ENCODE data around the gene CPNE5. TPM values are rescaled to one million over a fixed set of nuclear protein-coding genes. Genes with fewer than 3 reads are reported as not detected.

CPNE5 gene
- total RNA-seq, 6 experiments from 2014 or later = 0.12 to 0.84 (median 0.23) TPM

DNA sequence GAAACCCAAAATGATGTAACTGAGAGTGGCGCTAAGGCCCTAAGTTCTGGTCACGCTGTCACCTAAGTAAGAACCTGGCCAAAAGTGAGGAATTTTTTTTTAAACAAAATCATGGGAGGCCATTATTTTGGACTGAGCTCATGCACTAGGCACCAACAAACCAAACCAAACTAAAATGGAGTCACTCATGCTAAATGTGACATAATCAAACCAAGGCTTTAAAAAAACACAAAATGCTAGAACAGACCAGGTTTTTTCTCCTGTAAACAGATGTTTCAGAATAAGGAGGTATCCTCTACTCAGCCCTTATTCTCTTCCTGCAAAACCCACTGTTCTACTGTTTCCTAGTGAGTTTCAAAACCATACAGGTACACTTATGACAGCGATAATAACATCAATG, 45.4 kb upstream of the CPNE5 start:
- DNase-seq = no peak
- Histone ChIP-seq H3K27ac (no peak overlapping the region), H3K4me3 (no peak overlapping the region), H3K36me3 (no peaks in the 10 kb centered on the region), H3K4me1 (peaks cover 0 to 9% (median 3%) of the 10 kb centered on the region in 4 donors), H3K9me3 (no peaks in the 10 kb centered on the region), H3K27me3 (no peaks in the 10 kb centered on the region)
- ATAC-seq = no peak
- TF ChIP-seq POLR2A (IDR thresholded peaks at IDR 0.05) = no peak
- TF ChIP-seq, protein P1, sequence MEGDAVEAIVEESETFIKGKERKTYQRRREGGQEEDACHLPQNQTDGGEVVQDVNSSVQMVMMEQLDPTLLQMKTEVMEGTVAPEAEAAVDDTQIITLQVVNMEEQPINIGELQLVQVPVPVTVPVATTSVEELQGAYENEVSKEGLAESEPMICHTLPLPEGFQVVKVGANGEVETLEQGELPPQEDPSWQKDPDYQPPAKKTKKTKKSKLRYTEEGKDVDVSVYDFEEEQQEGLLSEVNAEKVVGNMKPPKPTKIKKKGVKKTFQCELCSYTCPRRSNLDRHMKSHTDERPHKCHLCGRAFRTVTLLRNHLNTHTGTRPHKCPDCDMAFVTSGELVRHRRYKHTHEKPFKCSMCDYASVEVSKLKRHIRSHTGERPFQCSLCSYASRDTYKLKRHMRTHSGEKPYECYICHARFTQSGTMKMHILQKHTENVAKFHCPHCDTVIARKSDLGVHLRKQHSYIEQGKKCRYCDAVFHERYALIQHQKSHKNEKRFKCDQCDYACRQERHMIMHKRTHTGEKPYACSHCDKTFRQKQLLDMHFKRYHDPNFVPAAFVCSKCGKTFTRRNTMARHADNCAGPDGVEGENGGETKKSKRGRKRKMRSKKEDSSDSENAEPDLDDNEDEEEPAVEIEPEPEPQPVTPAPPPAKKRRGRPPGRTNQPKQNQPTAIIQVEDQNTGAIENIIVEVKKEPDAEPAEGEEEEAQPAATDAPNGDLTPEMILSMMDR (IDR thresholded peaks at IDR 0.05) = no peak
- intact Hi-C loops (cut with DNase I) = no loop called here
- WGBS (ENCODE audit: insufficient coverage, low coverage, low lambda C conversion rate, missing lambda C conversion rate) = 88% methylated on average over 3 of the region's 3 CpGs

DNA sequence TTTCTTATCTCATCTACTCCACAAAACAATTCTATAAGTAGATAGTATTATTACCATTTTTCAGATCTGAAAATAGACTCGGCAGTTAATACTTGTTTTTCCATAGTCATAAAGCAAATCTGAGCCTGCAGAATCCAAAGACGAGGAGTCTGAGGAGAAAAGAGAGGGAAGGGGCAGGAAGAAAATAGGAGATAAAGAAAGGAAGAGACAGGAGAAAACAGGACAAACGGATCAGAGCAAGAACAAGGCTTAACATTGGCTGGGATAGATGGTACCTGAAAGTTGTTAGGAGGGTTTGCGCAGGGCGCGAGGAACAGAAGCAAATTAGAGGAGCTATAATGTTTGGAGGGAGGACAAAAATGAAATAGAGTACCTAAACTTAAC, 36.0 kb upstream of the CPNE5 start:
- TF ChIP-seq, protein P1 (IDR thresholded peaks at IDR 0.05) = no peak
- TF ChIP-seq POLR2A (IDR thresholded peaks at IDR 0.05) = no peak
- Histone ChIP-seq H3K4me1 (peaks cover 0 to 19% (median 2%) of the 10 kb centered on the region in 4 donors), H3K27ac (peak overlapping the region; percentile 76 to 92 (median 88)), H3K36me3 (no peaks in the 10 kb centered on the region), H3K4me3 (peak overlapping the region; percentile 70 to 94 (median 94)), H3K9me3 (no peaks in the 10 kb centered on the region), H3K27me3 (no peaks in the 10 kb centered on the region)
- DNase-seq (no peak), ATAC-seq (no peak)
- 32% methylated on average over 6 of the region's 6 CpGs for WGBS (ENCODE audit: insufficient coverage, low coverage, low lambda C conversion rate, missing lambda C conversion rate)
- intact Hi-C loops (cut with DNase I) = no loop called here

DNA sequence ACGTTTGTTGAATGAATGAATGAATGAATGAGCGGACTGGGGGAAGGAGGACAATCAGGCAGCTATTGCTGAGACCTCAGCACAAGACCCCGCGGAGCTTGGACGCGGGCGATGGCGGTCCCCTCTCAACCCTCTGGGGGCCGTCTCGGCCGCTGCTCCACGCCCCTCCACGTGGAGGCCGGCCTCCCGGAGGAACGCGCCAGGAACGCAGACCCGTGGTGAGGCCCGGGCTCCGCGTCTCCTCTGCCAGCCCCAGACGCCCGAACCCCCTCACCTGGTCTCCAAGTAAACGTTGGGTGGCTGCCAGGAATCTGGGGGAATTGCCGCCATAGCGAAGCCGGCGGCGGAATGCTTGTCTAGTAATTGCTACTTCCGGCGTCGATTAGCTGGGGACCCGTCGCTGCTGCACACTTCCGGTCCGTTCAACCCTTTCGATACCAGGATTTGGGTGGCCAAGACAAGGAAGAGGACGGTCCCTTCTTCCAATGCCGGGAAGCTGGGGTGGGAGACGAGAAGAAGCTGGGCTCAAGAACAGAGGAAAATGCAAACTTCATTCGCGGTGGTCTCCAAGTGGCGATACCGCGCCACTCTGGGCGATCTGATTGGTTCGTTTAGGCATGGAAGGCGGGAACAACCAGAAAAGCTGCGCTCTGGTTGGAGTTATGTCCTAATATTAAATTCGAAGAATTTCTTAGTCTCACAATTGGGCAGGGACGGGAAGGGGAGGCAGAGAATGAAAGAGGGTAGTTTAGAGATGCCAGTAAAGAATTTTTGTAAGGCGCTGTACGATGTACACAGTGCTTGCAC, 35.4 kb upstream of the CPNE5 start, which contains the start of gene PPIL1:
PPIL1 (minus strand) TSS at position 361 of the 807 bp plus-strand sequence; CDS start at position 330, 31 bp downstream.
- DNase-seq = peak; percentile 77 to 83 (median 79)
- Histone ChIP-seq H3K4me1 (peaks cover 0 to 19% (median 2%) of the 10 kb centered on the region in 4 donors), H3K4me3 (peak within 1 kb of the TSS; percentile 70 to 94 (median 94)), H3K36me3 (no peaks in the 10 kb centered on the region), H3K9me3 (no peaks in the 10 kb centered on the region), H3K27ac (peak within 1 kb of the TSS; percentile 76 to 92 (median 88)), H3K27me3 (no peaks in the 10 kb centered on the region)
- intact Hi-C loops (cut with DNase I) = no loop called here
- TF ChIP-seq POLR2A (IDR thresholded peaks at IDR 0.05) = peak; percentile 70
- TF ChIP-seq, protein P1 (IDR thresholded peaks at IDR 0.05) = no peak
- under 1% methylated on average over 29 of the region's 54 CpGs for WGBS (ENCODE audit: insufficient coverage, low coverage, low lambda C conversion rate, missing lambda C conversion rate)
- ATAC-seq = peak; percentile 82 to 92 (median 90)

DNA sequence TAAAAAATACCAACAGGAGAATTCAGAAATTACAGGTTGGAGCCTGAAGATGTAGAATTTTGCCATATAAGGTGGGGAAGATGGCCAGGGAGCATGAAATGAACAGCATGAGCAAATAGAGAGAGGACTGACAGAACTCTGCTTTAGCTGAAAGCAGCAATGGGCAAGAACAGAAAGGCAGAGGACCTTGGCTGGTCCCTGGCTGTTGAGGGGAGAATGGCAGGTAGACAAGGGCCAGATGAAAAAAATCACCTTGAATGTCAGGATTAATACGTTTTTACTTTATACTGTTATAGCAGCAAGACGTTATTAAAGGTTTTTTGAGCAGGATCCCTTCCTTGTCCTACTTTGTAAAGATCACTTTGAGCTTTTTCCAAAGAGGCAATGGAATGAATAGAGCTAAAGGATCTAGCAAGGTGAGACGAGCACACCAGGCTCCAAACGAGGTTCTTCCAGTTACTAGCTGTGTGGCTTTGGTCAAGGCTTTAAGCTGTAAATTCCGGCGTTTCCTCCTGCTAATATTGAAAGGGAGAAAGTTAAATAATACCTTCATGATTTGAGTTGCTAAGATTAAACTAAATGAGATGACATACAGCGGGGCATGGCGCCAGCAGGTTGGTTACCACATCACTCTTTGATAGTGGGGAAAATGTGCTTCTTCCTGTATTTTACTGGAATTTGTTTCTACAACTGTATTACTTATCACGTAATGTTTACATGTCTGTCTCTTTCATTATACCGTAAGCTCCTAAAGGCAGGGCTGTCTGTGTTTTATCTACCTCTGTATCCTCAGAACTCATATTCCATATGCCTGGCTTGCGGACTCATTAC, 34.6 kb upstream of the CPNE5 start:
- Histone ChIP-seq H3K9me3 (no peaks in the 10 kb centered on the region), H3K27me3 (no peaks in the 10 kb centered on the region), H3K4me3 (peak overlapping the region; percentile 70 to 94 (median 94)), H3K4me1 (peaks cover 0 to 19% (median 2%) of the 10 kb centered on the region in 4 donors), H3K27ac (peak overlapping the region in 2 of 3 donors; percentile 88 to 92), H3K36me3 (no peaks in the 10 kb centered on the region)
- intact Hi-C loops (cut with DNase I) = no loop called here
- WGBS (ENCODE audit: insufficient coverage, low coverage, low lambda C conversion rate, missing lambda C conversion rate) = 5% methylated on average over 11 of the region's 11 CpGs
- ATAC-seq = peak in 3 of 4 donors; percentile 1 to 47 (median 8)
- TF ChIP-seq, protein P1 (IDR thresholded peaks at IDR 0.05) = peak in 2 of 4 donors; percentile 5 to 17
- no peak for TF ChIP-seq POLR2A (IDR thresholded peaks at IDR 0.05)
- DNase-seq = peak in 1 of 3 donors; percentile 75
